ENCODE data around the gene TPD52L2. TPM values are rescaled to one million over a fixed set of nuclear protein-coding genes. Genes with fewer than 3 reads are reported as not detected.
"Not testable (repeated sequence)": the region's sequence is repeated elsewhere in the genome, so short reads cannot be mapped to it uniquely, and the experiment has no call there.

Gene TPD52L2
- total RNA-seq, 4 donors from 2014 or later, result 102 to 131 (median 113) TPM

GRCh38 chr20:63876489-63877036, 11.5 kb downstream of the TPD52L2 start:
- no peak for DNase-seq (ENCODE audit: low spot score)
- no peak for ATAC-seq (ENCODE audit: low FRiP score)
- TF ChIP-seq CTCF (IDR thresholded peaks at IDR 0.05), result no peak

- no peak for ATAC-seq (ENCODE audit: low FRiP score)
- DNase-seq (ENCODE audit: low spot score), result no peak
These were observed 12.8 kb downstream of the TPD52L2 start for GRCh38 chr20:63877755-63878470.

GRCh38 chr20:63878899-63879663, 14.0 kb downstream of the TPD52L2 start:
- ATAC-seq (ENCODE audit: low FRiP score) (no peak), DNase-seq (ENCODE audit: low spot score) (no peak)
- TF ChIP-seq CTCF (IDR thresholded peaks at IDR 0.05), result no peak

More at GRCh38 chr20:63877755-63878470, 12.8 kb downstream of the TPD52L2 start:
- TF ChIP-seq CTCF (IDR thresholded peaks at IDR 0.05), result no peak

GRCh38 chr20:63880901-63881300, 15.8 kb downstream of the TPD52L2 start:
- DNase-seq (ENCODE audit: low spot score); ATAC-seq (ENCODE audit: low FRiP score): not testable (repeated sequence)

- DNase-seq (ENCODE audit: low spot score), result no peak
- ATAC-seq (ENCODE audit: low FRiP score), result no peak
- no peak for TF ChIP-seq CTCF (IDR thresholded peaks at IDR 0.05)
These were observed 16.6 kb downstream of the TPD52L2 start for GRCh38 chr20:63881451-63882226.

- DNase-seq (ENCODE audit: low spot score) (no peak), ATAC-seq (ENCODE audit: low FRiP score) (no peak)
- TF ChIP-seq CTCF (IDR thresholded peaks at IDR 0.05), result no peak
These were observed 17.5 kb downstream of the TPD52L2 start for GRCh38 chr20:63882257-63883200.
